HG02588 (cell line): Measurements from ENCODE around the gene JAK1.

Experiments
- ATAC-seq: cut with Tn5 transposase; IDR thresholded peaks from one replicate; pipeline ENCODE4 v1.9.1; 2021; ENCODE audit warnings: mild to moderate bottlenecking, moderate library complexity; ENCODE audit not compliant: unreplicated experiment

JAK1 gene

DNA sequence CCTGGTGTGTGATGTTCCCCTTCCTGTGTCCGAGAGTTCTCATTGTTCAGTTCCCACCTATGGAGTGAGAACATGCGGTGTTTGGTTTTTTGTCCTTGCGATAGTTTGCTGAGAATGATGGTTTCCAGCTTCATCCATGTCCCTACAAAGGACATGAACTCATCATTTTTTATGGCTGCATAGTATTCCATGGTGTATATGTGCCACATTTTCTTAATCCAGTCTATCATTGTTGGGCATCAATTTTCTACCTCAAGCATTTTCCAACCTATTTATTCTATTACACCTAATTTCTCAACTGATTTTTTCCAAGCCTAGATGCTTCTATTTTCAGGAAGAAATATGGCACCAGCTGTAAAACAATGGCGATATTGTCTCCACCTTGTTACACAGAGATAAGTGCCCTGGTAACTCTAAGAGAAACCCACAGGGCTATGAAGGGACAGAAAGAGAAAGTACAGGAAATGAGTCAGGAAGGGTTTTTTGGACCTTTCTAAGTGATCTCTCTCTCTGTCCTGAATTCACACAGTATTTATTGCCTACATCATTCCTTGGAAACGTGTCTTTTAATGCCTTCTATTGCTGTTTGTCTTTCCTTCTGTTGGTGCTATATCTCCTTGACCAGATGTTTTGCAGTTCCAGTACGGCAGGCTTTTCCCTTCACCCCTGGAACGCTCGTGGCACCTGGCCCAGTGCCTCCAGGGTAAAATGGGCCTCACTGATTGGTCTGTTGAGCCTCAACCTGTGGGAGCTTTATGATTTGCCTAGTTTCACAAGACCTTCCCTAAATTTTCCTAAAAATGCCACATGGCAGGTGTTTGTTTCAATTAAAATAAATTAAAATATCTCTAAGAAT lies 14.6 kb upstream of the JAK1 start:
- ATAC-seq, result no peak

DNA sequence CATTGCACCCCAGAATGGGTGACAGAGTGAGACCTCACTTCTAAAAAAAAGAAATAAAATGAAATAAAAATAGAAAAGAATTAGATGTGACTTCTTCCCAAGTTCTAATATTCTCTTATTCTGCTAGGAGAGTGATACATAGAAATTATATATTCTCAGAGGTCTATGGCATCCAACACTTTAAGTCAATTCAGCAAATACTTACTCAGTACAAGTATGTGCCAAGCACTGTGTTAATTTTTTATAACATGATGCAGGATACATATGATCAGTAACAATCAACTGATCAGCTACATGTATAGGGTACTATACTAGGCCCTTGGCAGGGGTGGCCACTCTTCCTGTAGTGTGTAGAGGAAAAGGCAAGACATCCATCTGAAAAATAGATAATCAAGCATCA lies 13.0 kb upstream of the JAK1 start:
- ATAC-seq, result no peak

DNA sequence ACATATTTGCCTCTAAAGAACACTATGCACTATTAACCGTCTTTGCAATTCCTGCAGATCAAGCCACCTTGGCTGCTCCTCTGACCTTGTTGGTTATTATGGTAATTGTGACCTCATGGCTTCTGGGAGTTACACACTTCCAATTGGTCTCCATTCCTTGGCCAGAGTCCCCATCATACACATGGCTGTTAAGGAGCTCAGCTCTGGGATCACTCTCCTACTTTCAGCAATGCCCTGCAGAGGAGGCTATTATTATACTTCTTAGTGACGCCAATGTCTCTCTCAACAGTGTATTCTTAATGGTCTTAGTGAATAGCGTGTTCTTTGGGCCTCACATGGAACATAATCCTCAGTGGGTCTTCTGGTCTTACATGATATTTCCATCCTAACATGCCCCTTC lies 10.0 kb upstream of the JAK1 start:
- no peak for ATAC-seq

DNA sequence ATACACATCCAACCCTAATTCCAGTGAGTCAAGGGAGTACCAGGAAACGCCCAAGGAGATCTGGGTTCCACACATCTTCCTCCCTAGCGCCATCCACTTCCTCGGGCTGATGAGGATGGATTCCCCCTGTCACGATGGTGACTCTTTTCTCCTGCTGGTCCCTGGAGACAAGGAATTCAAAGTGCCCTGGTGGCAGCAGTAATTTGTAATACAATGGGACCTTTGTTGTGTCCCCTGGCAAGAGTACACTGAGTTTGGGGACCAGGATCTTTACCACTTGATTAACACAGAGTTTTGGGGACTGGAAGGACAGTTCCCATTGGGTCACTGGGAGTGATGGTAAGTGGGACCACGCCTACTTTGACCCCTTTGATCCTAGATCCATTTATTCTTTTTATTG lies 9.4 kb upstream of the JAK1 start:
- ATAC-seq, result no peak

GRCh38 chr1:64975127-64975526 lies 8.8 kb upstream of the JAK1 start:
- ATAC-seq, result no peak

- no peak for ATAC-seq
Measured at GRCh38 chr1:64974288-64974825, 8.0 kb upstream of the JAK1 start.

DNA sequence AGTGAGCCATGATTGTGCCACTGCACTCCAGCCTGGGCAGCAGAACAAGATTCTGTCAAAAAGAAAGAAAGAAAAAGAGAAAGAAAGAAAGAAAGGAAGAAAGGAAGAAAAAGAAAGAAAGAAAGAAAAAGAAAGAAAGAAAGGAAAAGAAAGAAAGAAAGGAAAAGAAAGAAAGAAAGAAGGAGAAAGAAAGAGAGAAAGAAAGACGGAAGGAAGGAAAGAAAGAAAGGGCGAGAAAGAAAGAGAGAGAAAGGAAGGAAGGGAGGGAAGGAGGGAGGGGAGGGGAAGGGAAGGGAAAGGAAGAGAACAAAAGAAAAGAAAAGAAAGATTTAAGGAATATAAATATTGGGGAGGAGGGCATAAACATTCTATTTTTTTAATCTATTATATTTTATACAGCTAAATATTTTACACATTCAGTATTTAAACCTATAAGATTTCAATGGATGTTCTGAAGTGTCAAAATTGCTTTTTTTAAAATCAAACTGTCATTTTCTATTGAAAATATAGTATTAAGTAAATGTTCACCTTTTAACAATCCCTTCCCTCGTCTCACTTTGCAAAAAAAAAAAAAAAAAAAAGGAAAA lies 6.8 kb upstream of the JAK1 start:
- ATAC-seq, result no peak

GRCh38 chr1:64969305-64970046 lies 3.1 kb upstream of the JAK1 start:
- no peak for ATAC-seq

DNA sequence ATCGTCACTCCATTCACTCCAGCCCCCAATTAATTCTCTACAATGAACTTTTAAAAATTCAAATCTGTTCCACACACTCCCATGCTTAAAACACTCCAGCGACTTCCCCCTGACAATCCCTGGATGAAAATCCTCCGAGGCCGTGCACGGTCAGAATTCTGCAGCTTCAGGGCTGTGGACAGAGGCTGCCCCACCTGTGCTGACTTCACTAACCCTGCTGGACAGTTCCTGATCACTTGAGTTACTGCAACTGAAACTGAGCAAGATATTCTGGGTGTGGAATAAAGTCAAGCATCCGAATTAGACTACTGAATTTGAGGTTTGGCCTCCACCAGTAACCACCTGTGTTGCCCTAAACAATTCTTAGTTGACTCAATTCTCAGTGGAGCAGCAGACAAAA lies 1.0 kb upstream of the JAK1 start:
- no peak for ATAC-seq

- ATAC-seq, result peak; percentile 50
Measured at GRCh38 chr1:64965366-64966157, 787 bp downstream of the JAK1 start.

DNA sequence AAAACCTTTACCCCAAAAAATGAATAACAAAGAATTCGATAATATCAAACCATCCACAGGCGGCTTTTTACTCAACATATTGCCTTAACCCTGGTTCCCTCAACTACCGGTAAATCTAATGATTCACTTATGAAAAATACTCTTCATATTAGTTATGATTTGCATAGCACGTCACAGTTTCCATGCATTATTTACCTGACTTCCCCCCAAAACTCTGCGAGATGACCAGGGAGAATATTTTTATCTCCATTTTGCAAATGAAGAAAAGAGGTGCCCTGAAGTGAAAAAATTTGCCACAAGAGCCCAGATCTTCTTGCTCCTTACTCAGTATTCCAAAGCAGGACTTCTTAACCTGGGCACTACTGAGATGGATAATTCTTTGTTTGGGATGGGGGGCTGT lies 2.9 kb downstream of the JAK1 start:
- no peak for ATAC-seq

GRCh38 chr1:64962441-64962840 lies 3.9 kb downstream of the JAK1 start:
- ATAC-seq, result no peak

GRCh38 chr1:64961923-64962322 lies 4.4 kb downstream of the JAK1 start:
- no peak for ATAC-seq

DNA sequence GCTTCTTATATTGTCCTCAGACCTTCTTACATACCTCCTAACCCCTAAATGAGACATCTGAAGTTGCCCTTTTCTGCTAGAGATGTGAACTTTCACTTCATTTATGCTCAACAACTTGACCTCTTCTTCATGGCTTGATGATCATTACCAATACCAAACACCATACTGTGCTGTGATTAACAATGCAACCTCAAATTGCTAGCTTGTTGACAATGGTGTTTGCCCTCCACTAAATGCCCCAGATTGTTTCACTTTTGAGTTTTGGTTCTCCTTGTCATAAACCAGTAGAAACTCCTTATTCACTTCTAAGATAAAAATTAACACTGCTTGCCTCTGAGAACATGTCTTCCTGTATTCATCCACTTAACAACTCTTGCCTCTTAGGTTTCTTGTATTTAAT lies 5.6 kb downstream of the JAK1 start:
- ATAC-seq, result peak; percentile 57

DNA sequence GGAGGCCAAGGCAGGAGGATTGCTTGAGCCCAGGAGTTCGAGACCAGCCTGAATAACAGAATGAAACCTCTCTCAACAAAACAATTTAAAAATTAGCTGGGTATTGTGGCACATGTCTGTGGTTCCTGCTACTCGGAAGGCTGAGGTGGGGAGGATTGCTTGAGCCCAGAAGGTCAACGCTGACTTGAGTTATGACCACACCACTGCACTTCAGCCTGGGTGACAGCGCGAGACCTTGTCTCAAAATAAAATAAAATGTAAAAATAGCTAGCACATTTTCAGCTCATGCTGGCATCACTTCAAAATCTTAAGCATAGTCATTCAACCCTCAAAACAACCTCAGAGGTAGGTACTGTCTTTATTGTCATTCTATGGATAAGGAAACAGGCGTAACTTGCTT lies 6.4 kb downstream of the JAK1 start:
- no peak for ATAC-seq

- ATAC-seq, result peak; percentile 88
Measured at GRCh38 chr1:64956733-64957441, 9.5 kb downstream of the JAK1 start.

GRCh38 chr1:64956010-64956640 lies 10.2 kb downstream of the JAK1 start:
- ATAC-seq, result no peak

DNA sequence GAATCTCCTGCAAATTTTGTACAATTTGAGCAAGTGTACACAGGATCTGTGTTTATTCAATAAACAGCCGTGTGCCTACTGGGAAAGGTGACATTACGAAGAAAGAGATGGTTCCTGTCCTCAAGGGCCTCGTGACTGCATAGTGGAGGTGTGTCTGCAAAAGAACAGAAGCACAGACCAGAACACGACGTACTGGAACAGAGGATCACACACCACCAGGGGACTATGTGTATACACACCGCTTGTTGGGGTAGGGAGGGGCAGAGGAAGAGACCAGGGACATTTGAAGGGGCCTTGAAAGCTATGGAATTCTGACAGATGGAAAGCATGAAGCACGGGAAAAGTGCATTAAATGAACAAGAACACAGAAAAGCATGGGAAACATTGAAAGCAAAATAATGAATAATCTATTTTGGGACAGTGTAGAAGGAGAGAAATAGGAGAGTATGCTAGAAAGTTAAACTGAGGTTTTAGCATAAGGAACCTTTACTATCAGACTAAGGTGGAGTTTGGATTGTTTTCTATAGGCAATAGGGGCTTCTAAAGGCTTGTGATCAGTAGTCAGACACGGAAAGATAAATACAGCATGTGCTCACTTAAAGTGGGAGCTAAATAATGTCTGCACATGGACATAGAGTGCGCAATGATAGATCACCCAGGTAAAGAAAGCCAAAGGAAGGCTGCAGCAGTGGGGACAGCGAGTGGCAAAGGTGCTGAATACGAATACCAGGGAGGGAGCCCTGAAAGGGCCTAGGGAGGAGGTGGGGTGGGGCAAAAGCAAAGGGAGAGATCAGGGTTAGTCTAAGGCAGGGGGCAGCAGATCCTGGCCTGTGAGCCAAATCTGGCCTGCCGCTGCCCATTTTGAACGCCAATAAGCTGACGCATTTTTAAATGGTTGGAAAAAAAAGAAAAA lies 11.0 kb downstream of the JAK1 start:
- ATAC-seq, result no peak

DNA sequence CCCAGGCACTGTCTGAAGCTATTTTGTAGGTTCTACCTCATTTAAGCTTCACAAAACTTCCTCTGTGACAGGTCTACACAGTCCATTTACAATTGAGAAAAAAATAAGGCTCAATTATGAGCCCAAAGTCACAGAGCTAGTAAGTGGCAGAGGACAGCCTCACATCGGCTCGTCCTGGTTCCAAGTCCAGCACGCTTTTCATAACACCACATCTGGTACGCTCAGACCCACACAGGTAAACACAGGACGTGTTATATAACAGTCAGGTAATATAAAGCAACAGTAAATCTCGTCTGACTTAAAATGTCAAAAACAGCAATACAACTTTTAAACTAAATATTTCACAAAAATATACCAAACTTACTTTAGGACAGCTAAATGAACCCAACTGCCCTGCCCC lies 13.1 kb downstream of the JAK1 start:
- ATAC-seq, result no peak
